DND-41 (cell line): ENCODE measurements around the gene PDLIM5.

Source experiments
- CTCF ChIP-seq: IDR thresholded peaks from 2 replicates; pipeline ENCODE4 v1.5.1; 2012; ENCODE audit warnings: borderline replicate concordance, low read length, moderate library complexity, mild to moderate bottlenecking; ENCODE audit not compliant: poor library complexity, severe bottlenecking; ENCODE audit errors: extremely low read depth
- EZH2 ChIP-seq: IDR thresholded peaks from 3 replicates; pipeline ENCODE4 v1.6.1; 2012; ENCODE audit warnings: borderline replicate concordance, low read depth, mild to moderate bottlenecking, moderate library complexity, low read length, inconsistent platforms; ENCODE audit not compliant: severe bottlenecking

GRCh38 chr4:94466371-94466770, 14.6 kb downstream of the PDLIM5 start:
- TF ChIP-seq CTCF, result no peak
- TF ChIP-seq EZH2, result no peak
